Measurements from ENCODE around the gene RFTN1. TPM values are rescaled to one million over a fixed set of nuclear protein-coding genes. Genes with fewer than 3 reads are reported as not detected.
A peak's percentile ranks its signal among the peaks of the same experiment; 100 is the strongest.

The RFTN1 gene
- total RNA-seq, 3 donors from 2014 or later (not counting 1 experiment from before 2014, with no cell fraction given), result 112 to 135 (median 115) TPM

DNA sequence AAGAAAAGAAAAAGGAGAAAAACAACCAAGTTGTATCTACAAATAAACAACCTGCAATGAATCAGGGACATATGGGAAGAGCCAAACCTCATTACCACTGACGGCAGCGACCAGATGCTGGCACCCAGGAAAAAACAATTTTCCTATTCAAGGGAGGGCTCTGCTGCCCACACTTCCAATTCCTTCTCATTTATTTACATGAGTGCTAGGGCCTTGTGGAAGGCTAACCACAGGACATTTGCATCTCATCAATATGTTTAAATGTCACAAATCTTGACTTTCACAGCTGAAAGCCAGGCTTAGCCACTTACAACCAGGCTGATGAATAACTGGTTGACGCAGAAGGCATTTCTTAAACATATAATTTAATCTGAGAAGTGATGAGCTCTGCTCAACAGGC is 36.0 kb downstream of the RFTN1 start:
- peaks cover 7% of the 10 kb centered on the region for H3K36me3 ChIP-seq (ENCODE audit: control insufficient read depth, insufficient read depth, low read length)
- intact Hi-C loops (cut with micrococcal nuclease), result loop anchor here (2.0 to 5.0 kb wide), 2 partner anchors 15 to 35 kb away; partner anchors contain the start of gene RFTN1
- H3K27me3 ChIP-seq (ENCODE audit: control insufficient read depth, insufficient read depth, low read length), result no peaks in the 10 kb centered on the region
- no peak overlapping the region for H3K27ac ChIP-seq (ENCODE audit: low read length)
- Mint-ChIP-seq H3K27me3 (ENCODE audit: low read depth in 2 of 2) (no peaks in the 10 kb centered on the region), H3K4me3 (peak overlapping the region; percentile 28), H3K27ac (peak overlapping the region; percentile 53 to 56), H3K36me3 (no peaks in the 10 kb centered on the region), H3K4me1 (peaks cover 68 to 81% of the 10 kb centered on the region in 2 donors), H3K9me3 (no peaks in the 10 kb centered on the region)
- no peaks in the 10 kb centered on the region for H3K9me3 ChIP-seq (ENCODE audit: control insufficient read depth, insufficient read depth, low read length)
- no peak for DNase-seq
- no peak for ATAC-seq
- TF ChIP-seq, protein P1, sequence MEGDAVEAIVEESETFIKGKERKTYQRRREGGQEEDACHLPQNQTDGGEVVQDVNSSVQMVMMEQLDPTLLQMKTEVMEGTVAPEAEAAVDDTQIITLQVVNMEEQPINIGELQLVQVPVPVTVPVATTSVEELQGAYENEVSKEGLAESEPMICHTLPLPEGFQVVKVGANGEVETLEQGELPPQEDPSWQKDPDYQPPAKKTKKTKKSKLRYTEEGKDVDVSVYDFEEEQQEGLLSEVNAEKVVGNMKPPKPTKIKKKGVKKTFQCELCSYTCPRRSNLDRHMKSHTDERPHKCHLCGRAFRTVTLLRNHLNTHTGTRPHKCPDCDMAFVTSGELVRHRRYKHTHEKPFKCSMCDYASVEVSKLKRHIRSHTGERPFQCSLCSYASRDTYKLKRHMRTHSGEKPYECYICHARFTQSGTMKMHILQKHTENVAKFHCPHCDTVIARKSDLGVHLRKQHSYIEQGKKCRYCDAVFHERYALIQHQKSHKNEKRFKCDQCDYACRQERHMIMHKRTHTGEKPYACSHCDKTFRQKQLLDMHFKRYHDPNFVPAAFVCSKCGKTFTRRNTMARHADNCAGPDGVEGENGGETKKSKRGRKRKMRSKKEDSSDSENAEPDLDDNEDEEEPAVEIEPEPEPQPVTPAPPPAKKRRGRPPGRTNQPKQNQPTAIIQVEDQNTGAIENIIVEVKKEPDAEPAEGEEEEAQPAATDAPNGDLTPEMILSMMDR (IDR thresholded peaks at IDR 0.05), result no peak
- 88% methylated on average over 3 of the region's 3 CpGs for WGBS (ENCODE audit: insufficient coverage)
- no peak overlapping the region for H3K4me3 ChIP-seq (ENCODE audit: low read length)
- peaks cover 34% of the 10 kb centered on the region for H3K4me1 ChIP-seq (ENCODE audit: control insufficient read depth, insufficient read depth, low read length)

- H3K27ac ChIP-seq (ENCODE audit: low read length), result peak overlapping the region; percentile 56
- no peaks in the 10 kb centered on the region for H3K9me3 Mint-ChIP-seq
- H3K4me1 Mint-ChIP-seq, result peaks cover 68 to 81% of the 10 kb centered on the region in 2 donors
- H3K4me1 ChIP-seq (ENCODE audit: control insufficient read depth, insufficient read depth, low read length), result peaks cover 30% of the 10 kb centered on the region
- H3K9me3 ChIP-seq (ENCODE audit: control insufficient read depth, insufficient read depth, low read length), result no peaks in the 10 kb centered on the region
- H3K36me3 ChIP-seq (ENCODE audit: control insufficient read depth, insufficient read depth, low read length), result peaks cover 10% of the 10 kb centered on the region
- intact Hi-C loops (cut with micrococcal nuclease), result loop anchor here (2.0 to 5.0 kb wide), 2 partner anchors 14 to 35 kb away; partner anchors contain the start of gene RFTN1
- peak overlapping the region; percentile 43 for H3K4me3 Mint-ChIP-seq
- peak overlapping the region; percentile 53 to 56 for H3K27ac Mint-ChIP-seq
- H3K27me3 Mint-ChIP-seq (ENCODE audit: low read depth in 2 of 2), result no peaks in the 10 kb centered on the region
- no peaks in the 10 kb centered on the region for H3K36me3 Mint-ChIP-seq
- H3K27me3 ChIP-seq (ENCODE audit: control insufficient read depth, insufficient read depth, low read length), result no peaks in the 10 kb centered on the region
- H3K4me3 ChIP-seq (ENCODE audit: low read length), result no peak overlapping the region
- no peak for DNase-seq
- TF ChIP-seq, protein P1 (IDR thresholded peaks at IDR 0.05), result no peak
- ATAC-seq, result no peak
Measured at GRCh38 chr3:16477056-16477455, 36.4 kb downstream of the RFTN1 start.

GRCh38 chr3:16476636-16477035 is 36.9 kb downstream of the RFTN1 start:
- TF ChIP-seq, protein P1 (IDR thresholded peaks at IDR 0.05), result no peak
- no peaks in the 10 kb centered on the region for H3K27me3 ChIP-seq (ENCODE audit: control insufficient read depth, insufficient read depth, low read length)
- DNase-seq, result peak in 1 of 2 donors; percentile 43
- Mint-ChIP-seq H3K4me3 (peak overlapping the region; percentile 43), H3K36me3 (no peaks in the 10 kb centered on the region), H3K27ac (peak overlapping the region; percentile 53 to 56), H3K9me3 (no peaks in the 10 kb centered on the region), H3K27me3 (ENCODE audit: low read depth in 2 of 2) (no peaks in the 10 kb centered on the region), H3K4me1 (peaks cover 67 to 80% of the 10 kb centered on the region in 2 donors)
- WGBS (ENCODE audit: insufficient coverage), result 47% methylated on average over 4 of the region's 5 CpGs
- intact Hi-C loops (cut with micrococcal nuclease), result loop anchor here (2.0 to 5.0 kb wide), 2 partner anchors 14 to 36 kb away; partner anchors contain the start of gene RFTN1
- no peaks in the 10 kb centered on the region for H3K9me3 ChIP-seq (ENCODE audit: control insufficient read depth, insufficient read depth, low read length)
- H3K36me3 ChIP-seq (ENCODE audit: control insufficient read depth, insufficient read depth, low read length), result peaks cover 10% of the 10 kb centered on the region
- peak; percentile 64 to 79 (median 65) for ATAC-seq
- no peak overlapping the region for H3K4me3 ChIP-seq (ENCODE audit: low read length)
- H3K4me1 ChIP-seq (ENCODE audit: control insufficient read depth, insufficient read depth, low read length), result peaks cover 25% of the 10 kb centered on the region
- H3K27ac ChIP-seq (ENCODE audit: low read length), result peak overlapping the region; percentile 56

GRCh38 chr3:16475766-16476165 is 37.7 kb downstream of the RFTN1 start:
- Mint-ChIP-seq H3K4me1 (peaks cover 59 to 71% of the 10 kb centered on the region in 2 donors), H3K36me3 (peaks cover 6% of the 10 kb centered on the region), H3K9me3 (no peaks in the 10 kb centered on the region), H3K27ac (peak overlapping the region; percentile 53 to 56), H3K27me3 (ENCODE audit: low read depth in 2 of 2) (no peaks in the 10 kb centered on the region), H3K4me3 (peak overlapping the region; percentile 43)
- peaks cover 25% of the 10 kb centered on the region for H3K4me1 ChIP-seq (ENCODE audit: control insufficient read depth, insufficient read depth, low read length)
- ATAC-seq (no peak), DNase-seq (no peak)
- H3K27me3 ChIP-seq (ENCODE audit: control insufficient read depth, insufficient read depth, low read length), result no peaks in the 10 kb centered on the region
- intact Hi-C loops (cut with micrococcal nuclease), result loop anchor here (2.0 to 5.0 kb wide), 2 partner anchors 13 to 37 kb away; partner anchors contain the start of gene RFTN1
- peaks cover 10% of the 10 kb centered on the region for H3K36me3 ChIP-seq (ENCODE audit: control insufficient read depth, insufficient read depth, low read length)
- no peak overlapping the region for H3K27ac ChIP-seq (ENCODE audit: low read length)
- no peak overlapping the region for H3K4me3 ChIP-seq (ENCODE audit: low read length)
- TF ChIP-seq, protein P1 (IDR thresholded peaks at IDR 0.05), result no peak
- WGBS (ENCODE audit: insufficient coverage), result 92% methylated on average over 3 of the region's 3 CpGs
- H3K9me3 ChIP-seq (ENCODE audit: control insufficient read depth, insufficient read depth, low read length), result no peaks in the 10 kb centered on the region
